Neutrophil (primary cell): ENCODE data around the gene WDR7.

Experiments used
- H3K27ac ChIP-seq: fragments of 200-600 bp; sonication (generic); 2 replicates; pipeline ENCODE4 v1.5.1; 2016; ENCODE audit warnings: mild to moderate bottlenecking, moderate library complexity
- H3K27me3 ChIP-seq: fragments of 200-600 bp; sonication (generic); 2 replicates; pipeline ENCODE4 v1.6.0; 2016; ENCODE audit warnings: mild to moderate bottlenecking
- H3K36me3 ChIP-seq: fragments of 200-600 bp; sonication (generic); 2 replicates; pipeline ENCODE4 v1.5.1; 2017
- H3K4me1 ChIP-seq, 2 experiments: fragments of 200-600 bp in 1 of 2; sonication (generic) in 1 of 2; 1 replicate in 1 of 2; 2 replicates in 1 of 2; pipeline versions ENCODE4 v1.5.1 to v1.6.1; 2013 to 2016; ENCODE audit warnings: low read depth in 1 of 2, low read length in 1 of 2, mild to moderate bottlenecking in 1 of 2, moderate library complexity in 1 of 2; ENCODE audit not compliant: control insufficient read depth in 1 of 2, insufficient read depth in 1 of 2
- H3K4me3 ChIP-seq, 2 experiments: fragments of 200-600 bp in 1 of 2; sonication (generic) in 1 of 2; 1 replicate in 1 of 2; 2 replicates in 1 of 2; pipeline ENCODE4 v1.5.1; 2013 to 2016; ENCODE audit warnings: low read depth in 1 of 2, low read length in 1 of 2, mild to moderate bottlenecking in 1 of 2, moderate library complexity in 1 of 2
- H3K9me3 ChIP-seq: fragments of 200-600 bp; sonication (generic); 2 replicates; pipeline ENCODE4 v1.5.1; 2016
- CTCF ChIP-seq: fragments of 200-600 bp; sonication (generic); IDR thresholded peaks from 2 replicates; pipeline ENCODE4 v1.5.1; 2016; ENCODE audit warnings: antibody characterized with exemption

WDR7 gene

GRCh38 chr18:57050310-57050949, 399.3 kb downstream of the WDR7 start:
- Histone ChIP-seq H3K4me1 (no peaks in the 10 kb centered on the region), H3K27ac (no peak overlapping the region), H3K9me3 (no peaks in the 10 kb centered on the region), H3K4me3 (no peak overlapping the region), H3K27me3 (no peaks in the 10 kb centered on the region), H3K36me3 (no peaks in the 10 kb centered on the region)
- TF ChIP-seq CTCF: no peak

- no peaks in the 10 kb centered on the region for H3K9me3 ChIP-seq
- no peaks in the 10 kb centered on the region for H3K27me3 ChIP-seq
- TF ChIP-seq CTCF: no peak
- H3K36me3 ChIP-seq: no peaks in the 10 kb centered on the region
- H3K4me1 ChIP-seq: no peaks in the 10 kb centered on the region
- H3K4me3 ChIP-seq: no peak overlapping the region
- no peak overlapping the region for H3K27ac ChIP-seq
Measured at GRCh38 chr18:57051021-57051656, 400.0 kb downstream of the WDR7 start.

- Histone ChIP-seq H3K27ac (no peak overlapping the region), H3K36me3 (no peaks in the 10 kb centered on the region)
- no peak for TF ChIP-seq CTCF
Measured at GRCh38 chr18:57051657-57052044, 400.5 kb downstream of the WDR7 start.

GRCh38 chr18:57052173-57052572, 401.0 kb downstream of the WDR7 start:
- Histone ChIP-seq H3K36me3 (no peaks in the 10 kb centered on the region), H3K27ac (no peak overlapping the region), H3K4me3 (no peak overlapping the region), H3K27me3 (no peaks in the 10 kb centered on the region), H3K9me3 (no peaks in the 10 kb centered on the region), H3K4me1 (no peaks in the 10 kb centered on the region)
- TF ChIP-seq CTCF: no peak

More at GRCh38 chr18:57051657-57052044, 400.5 kb downstream of the WDR7 start:
- Histone ChIP-seq H3K4me1 (no peaks in the 10 kb centered on the region), H3K4me3 (no peak overlapping the region), H3K27me3 (no peaks in the 10 kb centered on the region), H3K9me3 (no peaks in the 10 kb centered on the region)

DNA sequence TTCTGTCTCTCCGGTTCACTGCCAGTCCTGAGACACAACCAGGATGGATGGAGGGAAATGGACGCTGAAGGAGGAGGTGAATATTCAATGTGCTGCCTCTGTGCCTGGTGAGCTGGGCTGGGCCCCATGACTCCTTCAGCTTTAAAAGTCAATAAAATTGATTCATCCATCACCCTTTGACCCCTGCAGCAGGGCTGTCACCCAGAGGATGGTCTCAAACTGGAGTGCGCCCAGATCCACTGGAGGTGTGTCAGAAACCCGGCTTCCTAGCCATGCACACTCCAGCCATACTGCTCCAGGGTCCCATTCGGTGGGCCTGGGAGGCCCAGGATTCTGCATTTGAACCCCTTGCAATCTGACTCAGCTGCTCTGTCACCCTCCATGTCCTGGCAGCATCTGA, 401.6 kb downstream of the WDR7 start:
- no peak overlapping the region for H3K27ac ChIP-seq
- no peaks in the 10 kb centered on the region for H3K27me3 ChIP-seq
- no peaks in the 10 kb centered on the region for H3K4me1 ChIP-seq
- H3K4me3 ChIP-seq: no peak overlapping the region
- TF ChIP-seq CTCF: no peak
- no peaks in the 10 kb centered on the region for H3K9me3 ChIP-seq
- H3K36me3 ChIP-seq: no peaks in the 10 kb centered on the region
